ENCODE results near the gene UBASH3B. TPM values are rescaled to one million over a fixed set of nuclear protein-coding genes. Genes with fewer than 3 reads are reported as not detected.

The UBASH3B gene
- polyA plus RNA-seq, 4 donors = 0.89 to 2.1 (median 1.0) TPM

GRCh38 chr11:122747351-122747781 is 91.8 kb downstream of the UBASH3B start:
- H3K27ac ChIP-seq (ENCODE audit: low read depth in 1 of 3, low read length in 2 of 3) = peak overlapping the region in 1 of 3 donors; percentile 30
- H3K27me3 ChIP-seq (ENCODE audit: control insufficient read depth in 3 of 3, insufficient read depth in 3 of 3, low read length in 3 of 3) = no peaks in the 10 kb centered on the region
- 44 to 50% (median 46%) methylated on average over 5 of the region's 5 CpGs for WGBS, 3 donors
- no peaks in the 10 kb centered on the region for H3K9me3 ChIP-seq (ENCODE audit: control insufficient read depth in 2 of 2, insufficient read depth in 1 of 2, low read depth in 1 of 2, low read length in 1 of 2)
- no peak overlapping the region for H3K4me3 ChIP-seq (ENCODE audit: low read depth in 1 of 3, low read length in 3 of 3)
- FAIRE-seq (no peak), DNase-seq (no peak)
- H3K4me1 ChIP-seq (ENCODE audit: control insufficient read depth in 3 of 3, insufficient read depth in 2 of 3, low read depth in 1 of 3, low read length in 2 of 3) = peaks cover 0 to 12% (median 7%) of the 10 kb centered on the region in 3 donors
- no peaks in the 10 kb centered on the region for H3K36me3 ChIP-seq (ENCODE audit: control insufficient read depth in 3 of 3, insufficient read depth in 2 of 3, low read depth in 1 of 3, low read length in 3 of 3)

- WGBS, 3 donors = 45 to 75% (median 59%) methylated on average over 5 of the region's 5 CpGs
- Histone ChIP-seq H3K36me3 (ENCODE audit: control insufficient read depth in 3 of 3, insufficient read depth in 2 of 3, low read depth in 1 of 3, low read length in 3 of 3) (no peaks in the 10 kb centered on the region), H3K27me3 (ENCODE audit: control insufficient read depth in 3 of 3, insufficient read depth in 3 of 3, low read length in 3 of 3) (no peaks in the 10 kb centered on the region), H3K9me3 (ENCODE audit: control insufficient read depth in 2 of 2, insufficient read depth in 1 of 2, low read depth in 1 of 2, low read length in 1 of 2) (no peaks in the 10 kb centered on the region), H3K27ac (ENCODE audit: low read depth in 1 of 3, low read length in 2 of 3) (peak overlapping the region in 2 of 3 donors; percentile 15 to 36), H3K4me1 (ENCODE audit: control insufficient read depth in 3 of 3, insufficient read depth in 2 of 3, low read depth in 1 of 3, low read length in 2 of 3) (peaks cover 0 to 9% (median 7%) of the 10 kb centered on the region in 3 donors), H3K4me3 (ENCODE audit: low read depth in 1 of 3, low read length in 3 of 3) (no peak overlapping the region)
- FAIRE-seq (no peak), DNase-seq (peak in 1 of 2 donors; percentile 69)
Measured at GRCh38 chr11:122749005-122749687, 93.6 kb downstream of the UBASH3B start.

GRCh38 chr11:122750049-122750448 is 94.5 kb downstream of the UBASH3B start:
- FAIRE-seq (no peak), DNase-seq (no peak)
- Histone ChIP-seq H3K9me3 (ENCODE audit: control insufficient read depth in 2 of 2, insufficient read depth in 1 of 2, low read depth in 1 of 2, low read length in 1 of 2) (no peaks in the 10 kb centered on the region), H3K36me3 (ENCODE audit: control insufficient read depth in 3 of 3, insufficient read depth in 2 of 3, low read depth in 1 of 3, low read length in 3 of 3) (no peaks in the 10 kb centered on the region), H3K4me3 (ENCODE audit: low read depth in 1 of 3, low read length in 3 of 3) (no peak overlapping the region), H3K4me1 (ENCODE audit: control insufficient read depth in 3 of 3, insufficient read depth in 2 of 3, low read depth in 1 of 3, low read length in 2 of 3) (peaks cover 0 to 9% (median 7%) of the 10 kb centered on the region in 3 donors), H3K27ac (ENCODE audit: low read depth in 1 of 3, low read length in 2 of 3) (peak overlapping the region in 1 of 3 donors; percentile 36), H3K27me3 (ENCODE audit: control insufficient read depth in 3 of 3, insufficient read depth in 3 of 3, low read length in 3 of 3) (no peaks in the 10 kb centered on the region)
- 44 to 73% (median 54%) methylated on average over 5 of the region's 5 CpGs for WGBS, 3 donors

GRCh38 chr11:122751292-122752070 is 96.0 kb downstream of the UBASH3B start:
- no peak overlapping the region for H3K4me3 ChIP-seq (ENCODE audit: low read depth in 1 of 3, low read length in 3 of 3)
- no peak overlapping the region for H3K27ac ChIP-seq (ENCODE audit: low read depth in 1 of 3, low read length in 2 of 3)
- H3K27me3 ChIP-seq (ENCODE audit: control insufficient read depth in 3 of 3, insufficient read depth in 3 of 3, low read length in 3 of 3) = no peaks in the 10 kb centered on the region
- no peaks in the 10 kb centered on the region for H3K36me3 ChIP-seq (ENCODE audit: control insufficient read depth in 3 of 3, insufficient read depth in 2 of 3, low read depth in 1 of 3, low read length in 3 of 3)
- H3K9me3 ChIP-seq (ENCODE audit: control insufficient read depth in 2 of 2, insufficient read depth in 1 of 2, low read depth in 1 of 2, low read length in 1 of 2) = no peaks in the 10 kb centered on the region
- DNase-seq (no peak), FAIRE-seq (no peak)
- peaks cover 0 to 15% (median 7%) of the 10 kb centered on the region in 3 donors for H3K4me1 ChIP-seq (ENCODE audit: control insufficient read depth in 3 of 3, insufficient read depth in 2 of 3, low read depth in 1 of 3, low read length in 2 of 3)
- WGBS, 3 donors = 81 to 91% (median 86%) methylated on average over 5 of the region's 5 CpGs

GRCh38 chr11:122754028-122754427 is 98.5 kb downstream of the UBASH3B start:
- FAIRE-seq = no peak
- H3K4me3 ChIP-seq (ENCODE audit: low read depth in 1 of 3, low read length in 3 of 3) = no peak overlapping the region
- 75 to 84% (median 79%) methylated on average over 3 of the region's 3 CpGs for WGBS, 3 donors

GRCh38 chr11:122754553-122755322 is 99.2 kb downstream of the UBASH3B start:
- H3K27ac ChIP-seq (ENCODE audit: low read depth in 1 of 3, low read length in 2 of 3) = no peak overlapping the region
- no peaks in the 10 kb centered on the region for H3K36me3 ChIP-seq (ENCODE audit: control insufficient read depth in 3 of 3, insufficient read depth in 2 of 3, low read depth in 1 of 3, low read length in 3 of 3)
- no peaks in the 10 kb centered on the region for H3K27me3 ChIP-seq (ENCODE audit: control insufficient read depth in 3 of 3, insufficient read depth in 3 of 3, low read length in 3 of 3)
- H3K4me1 ChIP-seq (ENCODE audit: control insufficient read depth in 3 of 3, insufficient read depth in 2 of 3, low read depth in 1 of 3, low read length in 2 of 3) = peaks cover 0 to 5% (median 0%) of the 10 kb centered on the region in 3 donors
- WGBS, 3 donors = 84 to 87% (median 84%) methylated on average over 16 of the region's 16 CpGs
- no peak overlapping the region for H3K4me3 ChIP-seq (ENCODE audit: low read depth in 1 of 3, low read length in 3 of 3)
- FAIRE-seq (no peak), DNase-seq (peak in 1 of 2 donors; percentile 25)
- no peaks in the 10 kb centered on the region for H3K9me3 ChIP-seq (ENCODE audit: control insufficient read depth in 2 of 2, insufficient read depth in 1 of 2, low read depth in 1 of 2, low read length in 1 of 2)

More at GRCh38 chr11:122754028-122754427, 98.5 kb downstream of the UBASH3B start:
- H3K27me3 ChIP-seq (ENCODE audit: control insufficient read depth in 3 of 3, insufficient read depth in 3 of 3, low read length in 3 of 3) = no peaks in the 10 kb centered on the region
- H3K36me3 ChIP-seq (ENCODE audit: control insufficient read depth in 3 of 3, insufficient read depth in 2 of 3, low read depth in 1 of 3, low read length in 3 of 3) = no peaks in the 10 kb centered on the region
- no peak overlapping the region for H3K27ac ChIP-seq (ENCODE audit: low read depth in 1 of 3, low read length in 2 of 3)
- DNase-seq = no peak
- H3K9me3 ChIP-seq (ENCODE audit: control insufficient read depth in 2 of 2, insufficient read depth in 1 of 2, low read depth in 1 of 2, low read length in 1 of 2) = no peaks in the 10 kb centered on the region
- peaks cover 0 to 5% (median 0%) of the 10 kb centered on the region in 3 donors for H3K4me1 ChIP-seq (ENCODE audit: control insufficient read depth in 3 of 3, insufficient read depth in 2 of 3, low read depth in 1 of 3, low read length in 2 of 3)

GRCh38 chr11:122755409-122755808 is 99.9 kb downstream of the UBASH3B start:
- 21 to 63% (median 40%) methylated on average over 9 of the region's 9 CpGs for WGBS, 3 donors
- Histone ChIP-seq H3K36me3 (ENCODE audit: control insufficient read depth in 3 of 3, insufficient read depth in 2 of 3, low read depth in 1 of 3, low read length in 3 of 3) (no peaks in the 10 kb centered on the region), H3K27ac (ENCODE audit: low read depth in 1 of 3, low read length in 2 of 3) (no peak overlapping the region), H3K4me3 (ENCODE audit: low read depth in 1 of 3, low read length in 3 of 3) (no peak overlapping the region), H3K4me1 (ENCODE audit: control insufficient read depth in 3 of 3, insufficient read depth in 2 of 3, low read depth in 1 of 3, low read length in 2 of 3) (peaks cover 0 to 5% (median 0%) of the 10 kb centered on the region in 3 donors), H3K9me3 (ENCODE audit: control insufficient read depth in 2 of 2, insufficient read depth in 1 of 2, low read depth in 1 of 2, low read length in 1 of 2) (no peaks in the 10 kb centered on the region), H3K27me3 (ENCODE audit: control insufficient read depth in 3 of 3, insufficient read depth in 3 of 3, low read length in 3 of 3) (no peaks in the 10 kb centered on the region)
- peak; percentile 24 to 62 for DNase-seq
- no peak for FAIRE-seq

GRCh38 chr11:122755941-122756340 is 100.4 kb downstream of the UBASH3B start:
- DNase-seq (no peak), FAIRE-seq (no peak)
- H3K9me3 ChIP-seq (ENCODE audit: control insufficient read depth in 2 of 2, insufficient read depth in 1 of 2, low read depth in 1 of 2, low read length in 1 of 2) = no peaks in the 10 kb centered on the region
- no peak overlapping the region for H3K4me3 ChIP-seq (ENCODE audit: low read depth in 1 of 3, low read length in 3 of 3)
- 36 to 76% (median 50%) methylated on average over 5 of the region's 5 CpGs for WGBS, 3 donors
- no peaks in the 10 kb centered on the region for H3K36me3 ChIP-seq (ENCODE audit: control insufficient read depth in 3 of 3, insufficient read depth in 2 of 3, low read depth in 1 of 3, low read length in 3 of 3)
- H3K27me3 ChIP-seq (ENCODE audit: control insufficient read depth in 3 of 3, insufficient read depth in 3 of 3, low read length in 3 of 3) = no peaks in the 10 kb centered on the region
- H3K4me1 ChIP-seq (ENCODE audit: control insufficient read depth in 3 of 3, insufficient read depth in 2 of 3, low read depth in 1 of 3, low read length in 2 of 3) = peaks cover 0 to 5% (median 0%) of the 10 kb centered on the region in 3 donors
- peak overlapping the region in 1 of 3 donors; percentile 2 for H3K27ac ChIP-seq (ENCODE audit: low read depth in 1 of 3, low read length in 2 of 3)
